ENCODE results near the gene TCAP.

Gene TCAP

DNA sequence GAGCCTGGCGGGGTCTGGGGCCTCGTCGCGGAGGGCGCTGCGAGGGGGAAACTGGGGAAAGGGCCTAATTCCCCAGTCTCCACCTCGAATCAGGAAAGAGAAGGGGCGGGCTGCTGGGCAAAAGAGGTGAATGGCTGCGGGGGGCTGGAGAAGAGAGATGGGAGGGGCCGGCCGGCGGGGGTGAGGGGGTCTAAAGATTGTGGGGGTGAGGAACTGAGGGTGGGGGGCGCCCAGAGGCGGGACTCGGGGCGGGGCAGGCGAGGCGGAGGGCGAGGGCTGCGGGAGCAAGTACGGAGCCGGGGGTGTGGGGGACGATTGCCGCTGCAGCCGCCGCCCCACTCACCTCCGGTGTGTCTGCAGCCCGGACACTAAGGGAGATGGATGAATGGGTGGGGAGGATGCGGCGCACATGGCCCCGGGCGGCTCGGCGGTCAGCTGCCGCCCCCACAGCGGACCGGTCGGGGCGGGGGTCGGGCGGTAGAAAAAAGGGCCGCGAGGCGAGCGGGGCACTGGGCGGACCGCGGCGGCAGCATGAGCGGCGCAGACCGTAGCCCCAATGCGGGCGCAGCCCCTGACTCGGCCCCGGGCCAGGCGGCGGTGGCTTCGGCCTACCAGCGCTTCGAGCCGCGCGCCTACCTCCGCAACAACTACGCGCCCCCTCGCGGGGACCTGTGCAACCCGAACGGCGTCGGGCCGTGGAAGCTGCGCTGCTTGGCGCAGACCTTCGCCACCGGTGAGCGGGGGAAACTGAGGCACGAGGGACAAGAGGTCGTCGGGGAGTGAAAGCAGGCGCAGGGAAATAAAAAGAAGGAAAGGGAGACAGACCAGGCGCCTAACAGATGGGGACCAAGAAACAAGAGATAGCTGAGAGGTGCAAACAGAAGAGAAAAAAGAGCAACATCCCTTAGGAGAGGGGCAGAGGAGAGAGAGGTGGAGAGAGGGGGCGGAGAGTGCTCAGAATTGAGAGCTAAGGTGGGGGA is 3.1 kb downstream of the TCAP start, which contains the start of gene PNMT:
TSS of gene PNMT (plus strand) at position 509 of the 980 bp plus-strand sequence. CDS start at position 532, 23 bp downstream.
- peak; percentile 45 to 65 (median 54) for DNase-seq

DNA sequence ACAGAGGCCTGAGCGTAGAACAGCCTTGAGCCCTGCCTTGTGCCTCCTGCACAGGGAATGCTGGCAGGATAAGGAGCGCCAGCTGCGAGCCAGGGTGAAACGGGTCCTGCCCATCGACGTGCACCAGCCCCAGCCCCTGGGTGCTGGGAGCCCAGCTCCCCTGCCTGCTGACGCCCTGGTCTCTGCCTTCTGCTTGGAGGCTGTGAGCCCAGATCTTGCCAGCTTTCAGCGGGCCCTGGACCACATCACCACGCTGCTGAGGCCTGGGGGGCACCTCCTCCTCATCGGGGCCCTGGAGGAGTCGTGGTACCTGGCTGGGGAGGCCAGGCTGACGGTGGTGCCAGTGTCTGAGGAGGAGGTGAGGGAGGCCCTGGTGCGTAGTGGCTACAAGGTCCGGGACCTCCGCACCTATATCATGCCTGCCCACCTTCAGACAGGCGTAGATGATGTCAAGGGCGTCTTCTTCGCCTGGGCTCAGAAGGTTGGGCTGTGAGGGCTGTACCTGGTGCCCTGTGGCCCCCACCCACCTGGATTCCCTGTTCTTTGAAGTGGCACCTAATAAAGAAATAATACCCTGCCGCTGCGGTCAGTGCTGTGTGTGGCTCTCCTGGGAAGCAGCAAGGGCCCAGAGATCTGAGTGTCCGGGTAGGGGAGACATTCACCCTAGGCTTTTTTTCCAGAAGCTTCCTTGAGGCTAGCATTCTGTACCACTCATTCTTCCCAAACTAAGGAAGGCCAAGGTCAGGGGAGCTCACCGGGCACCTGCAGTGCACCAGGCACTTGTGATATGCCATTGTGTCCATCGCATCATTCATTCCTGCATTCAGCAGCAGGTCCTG is 5.0 kb downstream of the TCAP start:
- DNase-seq = no peak

DNA sequence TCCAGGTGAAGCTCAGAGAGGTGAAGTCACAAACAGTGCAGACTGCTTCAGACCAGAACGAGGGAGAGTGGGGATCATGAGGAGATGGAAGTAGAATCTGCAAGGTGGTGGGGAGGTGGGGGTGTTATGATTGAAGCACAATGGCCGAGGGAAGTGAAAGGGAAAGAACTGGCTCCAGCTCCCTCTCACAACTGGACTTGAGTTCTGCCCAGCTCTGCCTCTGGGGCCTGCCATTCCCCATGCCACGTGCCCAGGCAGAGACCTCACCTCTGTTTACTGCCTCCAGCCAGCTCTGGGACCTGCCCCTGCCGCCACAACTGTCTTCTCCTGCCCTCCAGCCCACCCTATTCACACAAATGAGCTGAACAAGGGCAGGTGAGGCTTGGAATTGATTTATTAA is 5.6 kb downstream of the TCAP start:
- no peak for DNase-seq

DNA sequence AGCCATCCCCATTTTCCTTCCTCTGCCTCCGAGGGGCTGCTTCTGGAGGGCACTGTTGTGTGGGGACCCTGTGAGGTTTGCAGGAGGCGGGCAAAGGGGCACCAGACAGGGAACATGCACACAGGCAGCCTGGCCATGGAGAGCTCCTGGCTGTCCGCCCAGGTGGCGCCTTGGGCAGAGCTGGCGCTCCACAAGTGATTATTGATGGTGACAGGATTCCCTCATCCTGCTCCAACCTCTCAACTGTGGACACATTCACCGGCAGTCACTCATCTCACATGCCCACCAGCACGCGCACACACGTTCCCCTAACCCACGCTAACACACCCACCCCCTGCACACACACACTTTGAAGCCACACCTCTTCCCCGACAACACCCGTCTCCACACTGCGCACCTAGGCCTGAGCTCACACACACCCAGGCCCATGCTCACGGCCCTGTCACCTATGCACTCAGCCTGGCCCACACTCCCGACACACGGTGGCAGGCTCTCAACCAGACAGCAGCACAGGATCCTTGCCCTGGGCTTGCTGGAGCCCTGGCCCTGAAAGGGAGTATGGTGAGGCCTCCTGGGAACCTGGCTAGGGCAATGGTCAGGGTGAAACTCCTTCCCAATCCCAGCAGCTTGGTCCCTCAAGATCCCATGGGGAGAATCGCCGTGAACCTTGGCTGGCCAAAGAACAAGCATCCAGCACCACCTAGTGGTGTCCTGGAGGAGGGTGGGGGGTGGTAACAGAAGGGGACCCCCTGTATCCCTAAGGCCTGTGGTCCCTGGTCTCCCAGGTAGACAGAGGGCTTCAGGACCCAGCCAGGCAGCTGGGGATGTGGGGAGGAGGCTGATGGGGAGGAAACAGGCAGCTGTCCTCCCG is 6.7 kb downstream of the TCAP start:
- no peak for DNase-seq

DNA sequence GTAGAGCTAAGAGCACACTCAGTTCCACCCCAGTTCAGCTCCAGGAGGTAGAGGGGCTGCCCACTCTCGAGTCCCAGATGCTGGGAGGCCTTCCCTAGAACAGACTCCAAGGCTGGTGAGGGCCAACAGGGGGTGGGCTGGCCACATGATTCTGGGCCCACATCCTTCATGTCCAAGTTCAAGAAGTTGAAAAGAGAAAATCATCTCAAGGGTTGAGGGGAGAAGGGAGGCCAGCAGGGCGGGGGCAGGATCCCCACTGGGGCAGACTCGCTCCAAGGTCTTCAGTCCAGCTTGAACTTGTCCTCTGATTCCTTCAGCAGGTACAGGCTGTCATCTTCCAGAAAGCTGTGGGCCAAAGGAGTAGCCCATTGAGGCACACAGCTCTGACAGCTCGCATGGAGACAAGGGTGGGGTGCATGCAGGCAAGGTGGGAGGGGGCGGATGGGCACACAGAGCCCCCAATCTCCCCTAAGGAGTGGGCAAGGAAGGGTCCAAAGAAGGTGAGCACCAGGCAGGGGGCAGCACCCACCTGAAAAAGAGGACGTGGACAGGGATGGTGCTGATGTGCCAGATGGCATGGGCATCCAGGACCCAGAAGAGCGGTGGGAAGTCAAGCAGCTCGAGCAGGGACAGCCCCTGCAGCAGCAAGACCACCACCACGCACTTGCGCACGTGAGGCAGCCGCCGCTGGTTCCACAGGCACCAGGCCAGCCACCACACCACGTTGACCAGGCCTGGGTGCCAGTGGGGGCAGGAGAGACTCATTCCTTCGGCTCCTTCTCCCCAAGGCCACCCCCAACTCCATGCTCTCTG is 7.6 kb downstream of the TCAP start:
- no peak for DNase-seq

DNA sequence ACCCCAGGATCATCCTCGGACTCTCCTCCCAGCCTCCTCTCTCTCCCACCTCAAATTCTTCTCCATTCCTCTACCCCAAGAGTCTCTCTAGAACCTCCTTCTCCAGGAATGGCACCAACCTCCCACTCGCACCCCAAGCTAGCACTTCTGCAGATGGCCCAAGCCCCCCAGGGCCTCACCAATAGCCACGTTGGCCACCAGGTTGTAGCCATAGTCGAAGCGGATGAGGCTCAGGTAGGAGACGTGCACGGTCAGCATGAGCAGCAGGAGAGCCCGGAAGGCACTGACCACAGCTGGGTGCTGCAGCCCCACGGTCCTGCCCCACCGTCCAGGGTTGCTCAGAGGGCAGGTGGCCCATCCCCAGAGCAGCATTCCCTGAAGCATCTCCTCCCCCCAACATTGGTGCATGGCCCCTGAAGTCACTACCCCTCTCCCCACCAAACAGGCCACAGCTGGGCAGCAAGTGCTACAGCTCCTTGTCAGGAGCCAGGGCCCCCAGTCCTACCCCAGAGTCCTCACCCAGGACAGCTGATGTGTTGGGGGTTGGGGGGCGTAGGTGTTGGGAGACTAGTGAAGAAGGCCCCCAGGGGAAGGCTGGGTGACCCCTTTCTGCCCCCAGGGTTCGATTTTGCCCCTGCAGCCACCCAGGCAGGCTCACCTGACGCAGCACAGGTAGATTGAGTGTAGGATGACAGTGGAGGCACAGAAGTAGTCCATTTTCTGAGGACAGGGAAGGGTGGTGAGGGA is 8.4 kb downstream of the TCAP start:
- no peak for DNase-seq

DNA sequence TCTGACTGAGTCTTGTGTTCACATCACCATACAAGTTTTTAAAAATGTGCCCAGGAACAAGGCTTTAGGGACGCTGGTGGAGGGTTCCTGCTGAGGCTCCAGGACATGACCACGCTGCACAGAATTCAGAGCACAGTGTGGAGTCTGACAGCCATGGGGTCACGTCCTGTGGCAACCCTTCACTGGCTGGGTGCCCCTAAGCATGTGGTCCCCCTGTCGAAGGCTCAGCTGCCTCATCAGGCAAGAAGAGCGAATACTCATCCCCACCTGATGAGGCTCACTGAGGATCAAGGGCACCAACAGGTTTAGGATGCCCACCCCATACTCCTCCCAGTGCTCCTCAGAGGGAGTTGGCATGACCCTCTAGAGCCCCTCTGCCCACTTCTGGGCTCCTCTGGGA is 9.0 kb downstream of the TCAP start:
- no peak for DNase-seq

DNA sequence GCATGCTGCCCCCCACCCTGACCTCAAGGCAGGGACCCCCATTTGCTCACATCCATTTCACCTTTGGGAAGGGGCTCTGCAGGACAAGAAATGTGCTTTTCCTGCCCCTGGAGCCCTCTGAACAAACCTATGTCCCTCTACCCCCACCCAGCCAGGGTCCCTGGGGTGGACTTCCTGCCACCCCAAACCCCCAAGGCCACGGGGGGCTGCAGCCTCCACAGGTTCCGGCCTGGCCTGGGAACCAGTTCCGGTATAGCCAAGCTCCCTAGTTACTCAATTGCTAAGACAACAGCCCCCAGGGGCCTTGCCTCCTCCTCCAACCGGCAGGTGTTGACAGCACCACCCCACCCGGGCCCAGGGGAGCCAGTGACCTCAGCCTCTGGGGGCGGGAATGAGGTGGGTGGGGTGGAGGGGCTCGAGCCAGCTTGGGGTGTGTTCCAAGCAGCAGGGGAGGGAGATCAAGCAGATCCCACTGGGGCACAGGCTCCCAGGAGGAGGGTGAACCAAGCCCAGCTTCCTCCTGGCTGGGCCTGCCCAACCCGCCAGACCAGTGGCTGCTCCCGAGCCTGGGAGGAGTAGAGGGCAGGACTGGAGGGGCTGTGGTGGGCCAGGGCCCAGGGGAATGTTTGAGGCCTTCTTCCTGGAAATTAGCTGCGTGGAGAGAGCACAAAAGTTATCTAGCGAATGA is 9.7 kb downstream of the TCAP start:
- no peak for DNase-seq

DNA sequence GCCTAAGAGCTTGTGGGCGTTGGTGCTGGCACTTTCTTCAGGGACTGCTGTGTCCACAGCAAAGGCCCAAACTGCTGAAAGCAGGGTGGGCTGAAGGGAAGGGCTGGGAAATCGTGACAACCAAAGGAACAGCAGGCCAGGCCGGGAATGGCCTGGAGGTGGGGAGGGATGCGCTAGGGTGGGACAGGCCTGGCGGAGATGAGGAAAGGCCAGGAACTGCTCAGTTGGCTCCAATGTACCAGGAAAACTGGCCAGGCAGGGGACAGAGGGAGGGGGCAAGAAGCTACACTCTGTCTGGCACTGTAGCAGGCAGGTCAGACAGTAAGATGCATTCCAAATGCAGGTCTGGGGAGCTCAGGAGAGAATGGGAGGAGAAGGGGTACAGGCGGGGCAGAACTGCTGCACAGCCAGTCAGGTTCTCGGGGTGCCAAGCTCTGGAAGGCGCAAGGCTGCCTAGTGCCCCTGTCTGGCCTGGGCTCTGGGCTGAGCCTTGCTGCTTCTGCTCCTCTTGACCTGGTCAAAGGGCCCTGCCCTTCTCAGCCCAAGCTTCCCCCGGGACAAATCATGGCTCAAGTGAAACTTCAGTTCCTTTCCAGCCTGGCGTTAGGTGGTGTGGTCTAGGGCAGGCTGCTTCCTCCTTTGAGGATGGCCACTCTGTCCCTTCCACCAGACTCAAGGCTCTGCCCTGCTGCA is 10.4 kb downstream of the TCAP start:
- no peak for DNase-seq

DNA sequence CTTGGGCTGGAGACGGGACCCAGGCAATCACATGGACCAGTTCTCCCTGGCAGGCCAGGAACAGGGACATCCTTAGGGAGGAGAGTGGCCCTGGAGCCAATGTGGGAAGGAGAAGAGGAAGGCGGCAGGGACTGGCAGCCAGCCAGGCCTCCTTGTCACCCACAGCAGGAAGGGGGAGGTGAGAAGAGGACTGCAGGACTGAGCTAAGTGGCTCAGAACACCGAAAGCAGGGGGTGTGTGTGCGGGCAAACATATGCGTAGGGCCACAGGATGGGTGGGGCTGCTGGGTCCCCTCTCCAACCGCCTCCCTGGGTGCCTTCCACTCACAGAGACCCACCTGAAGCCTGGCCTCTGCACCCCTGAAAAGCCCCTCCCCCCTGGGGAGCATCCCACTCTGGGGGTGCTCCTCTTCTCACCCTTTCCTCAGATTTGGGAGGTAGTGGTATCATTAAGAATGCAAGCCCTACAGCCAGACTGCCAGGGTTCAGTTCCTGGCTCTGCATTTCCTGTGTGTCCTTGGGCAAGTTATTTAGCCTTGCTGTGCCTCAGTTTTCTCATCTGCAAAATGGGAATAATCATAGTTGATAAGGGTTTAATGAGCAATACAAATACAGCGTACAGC is 11.2 kb downstream of the TCAP start:
- peak in 1 of 4 experiments; percentile 34 for DNase-seq

DNA sequence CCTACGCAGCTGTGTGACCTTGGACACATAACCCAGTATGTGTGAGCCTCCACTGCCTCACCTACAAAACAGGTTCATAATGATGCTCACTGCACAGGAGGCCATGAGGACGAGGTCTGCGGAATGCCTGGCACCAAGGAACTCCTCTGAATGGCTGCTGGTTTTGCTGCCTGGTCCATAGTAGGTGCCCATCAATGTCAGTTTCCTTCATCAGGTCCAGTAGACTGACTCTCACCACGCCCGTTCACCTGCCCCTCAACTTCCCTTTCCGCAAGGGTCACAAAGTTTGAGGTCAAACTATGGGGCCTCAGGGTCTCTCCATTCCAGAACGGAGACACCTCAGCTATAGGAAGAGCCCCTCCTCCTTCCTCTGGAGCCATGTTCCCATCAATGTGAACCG is 11.9 kb downstream of the TCAP start:
- DNase-seq = no peak

DNA sequence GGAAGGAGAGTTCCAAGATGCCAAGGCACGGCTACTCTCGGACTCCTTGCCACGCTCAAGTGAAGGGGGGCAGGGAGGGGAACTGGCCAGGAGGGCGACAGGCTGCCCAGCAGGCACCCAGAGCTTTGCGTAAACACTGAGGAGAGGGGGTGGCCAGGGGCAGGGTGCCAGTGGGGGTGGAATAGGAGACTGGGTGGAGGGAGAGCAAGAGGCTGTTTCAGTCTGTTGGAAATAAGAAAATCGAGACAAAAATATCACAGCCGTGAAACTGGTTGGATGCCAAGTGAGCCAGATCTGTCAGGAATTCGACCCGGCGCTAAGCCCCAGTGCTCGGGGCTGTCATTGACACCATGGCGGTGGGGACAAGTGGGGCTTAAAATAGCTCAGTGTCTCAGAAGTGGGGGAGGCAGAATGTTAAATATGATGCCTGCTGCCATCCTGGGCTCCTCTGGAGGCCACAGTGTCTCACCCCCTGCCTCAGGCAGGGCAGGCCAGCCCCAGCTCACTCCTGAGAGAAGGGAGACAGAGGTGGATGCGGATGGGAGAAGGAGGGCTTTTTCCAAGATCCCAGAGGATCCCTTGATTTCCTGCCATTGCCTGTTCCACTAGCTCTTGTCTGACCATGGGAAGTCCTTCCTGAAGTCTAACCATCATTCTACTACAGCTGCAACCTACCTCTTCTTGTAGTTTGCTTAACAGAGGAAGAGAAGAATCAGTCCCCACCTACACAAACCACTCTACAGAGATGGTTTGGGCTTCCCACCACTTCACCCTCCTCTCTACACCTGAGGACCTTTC is 12.6 kb downstream of the TCAP start:
- DNase-seq = no peak

DNA sequence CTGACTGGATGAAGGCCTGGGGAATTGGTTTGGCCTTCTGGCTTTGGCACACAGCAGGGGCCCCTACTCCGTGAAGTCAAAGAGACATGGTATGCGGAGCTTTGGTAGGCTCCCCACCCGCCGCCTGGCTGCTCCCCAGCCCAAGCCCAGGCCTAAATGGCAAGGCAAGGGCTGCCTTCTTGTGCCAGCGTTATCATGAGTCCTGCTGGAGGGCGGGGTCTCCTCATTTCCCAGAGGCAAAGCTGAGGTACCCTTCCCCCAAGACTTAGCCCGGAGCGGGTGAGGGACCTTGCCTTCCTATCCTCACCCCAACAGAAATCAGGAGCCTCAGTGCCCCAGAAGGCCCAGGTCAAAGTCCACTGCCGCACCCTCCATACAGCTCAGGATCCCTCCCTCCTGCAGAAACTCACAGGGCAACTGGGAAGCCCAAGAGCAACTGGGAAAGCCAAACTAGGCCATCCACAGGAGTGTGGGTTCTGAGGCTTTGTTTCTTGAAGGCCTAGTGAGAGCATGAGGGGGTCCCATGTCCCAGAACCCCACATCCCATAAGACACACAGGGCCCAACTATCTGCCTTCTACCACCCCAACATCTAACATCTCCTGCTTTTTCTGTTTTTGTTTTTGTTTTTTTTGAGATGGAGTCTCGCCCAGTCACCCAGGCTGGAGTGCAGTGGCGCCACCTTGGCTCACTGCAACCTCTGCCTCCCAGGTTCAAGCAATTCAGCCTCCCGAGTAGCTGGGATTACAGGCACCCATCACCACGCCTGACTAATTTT is 13.4 kb downstream of the TCAP start:
- no peak for DNase-seq

DNA sequence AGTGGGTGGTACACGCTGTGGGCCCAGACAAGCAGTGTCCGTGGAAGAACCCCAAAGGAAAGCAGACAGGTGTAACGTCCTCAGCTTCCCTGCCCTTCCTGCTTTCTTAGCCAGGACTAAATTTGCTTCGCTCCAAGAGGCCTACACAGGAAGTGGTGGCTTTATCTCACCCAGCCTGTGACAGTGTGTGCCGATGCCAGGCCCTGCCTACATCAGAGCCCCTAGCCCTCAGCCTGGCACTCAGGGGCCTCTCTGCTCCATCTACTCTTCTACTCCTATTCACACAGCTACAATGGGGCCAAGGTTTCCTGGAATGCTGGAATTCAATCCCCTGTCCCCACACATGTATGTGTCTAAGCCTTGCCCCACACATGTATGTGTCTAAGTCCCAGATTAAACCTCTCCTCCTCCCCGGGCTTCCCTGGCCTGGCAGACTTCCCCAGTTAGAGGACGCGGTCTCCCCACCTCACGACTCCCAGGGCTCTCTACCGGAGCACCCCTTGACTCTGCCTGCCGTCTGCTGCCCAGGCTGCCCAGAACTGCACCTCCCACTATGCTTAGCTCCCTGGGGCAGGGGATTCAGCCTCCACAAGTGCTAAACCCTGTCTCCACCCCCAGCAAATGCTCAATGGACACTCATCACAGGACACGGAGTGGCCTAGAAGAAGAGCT is 14.5 kb downstream of the TCAP start:
- DNase-seq = peak in 1 of 4 experiments; percentile 15

DNA sequence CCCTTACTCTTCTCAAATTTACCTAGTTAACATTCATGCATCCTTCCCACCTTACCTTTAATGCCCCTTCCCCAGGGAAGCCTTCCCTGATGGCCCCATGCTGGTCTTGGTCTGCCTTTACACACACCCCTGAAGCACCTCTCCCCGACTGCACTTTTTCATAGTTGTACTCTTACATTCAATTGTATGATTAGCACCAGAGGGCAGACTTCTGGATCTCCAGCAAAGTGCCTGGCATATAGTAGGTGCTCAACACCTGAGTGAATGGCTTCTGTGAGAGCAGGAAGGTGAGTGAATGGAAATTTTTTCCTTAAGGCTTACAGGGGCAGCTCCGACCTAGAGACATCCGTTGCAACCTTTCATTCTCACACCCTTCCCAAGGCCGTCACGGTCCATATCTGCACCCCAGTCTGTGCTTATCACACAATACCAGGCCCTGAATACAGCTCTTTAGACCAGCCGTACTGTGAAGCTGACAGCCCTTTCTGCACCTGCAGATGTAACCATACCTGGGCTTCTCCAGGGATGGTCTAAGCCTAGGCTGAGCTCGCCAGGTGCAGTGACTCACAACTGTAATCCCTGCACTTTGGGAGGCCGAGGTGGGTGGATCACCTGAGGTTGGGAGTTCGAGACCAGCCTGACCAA is 18.3 kb downstream of the TCAP start:
- DNase-seq = no peak

Measured in activated CD4-positive, CD25-positive, alpha-beta regulatory T cell (primary cell).